ENCODE results near the gene DNAAF8.

The DNAAF8 gene

DNA sequence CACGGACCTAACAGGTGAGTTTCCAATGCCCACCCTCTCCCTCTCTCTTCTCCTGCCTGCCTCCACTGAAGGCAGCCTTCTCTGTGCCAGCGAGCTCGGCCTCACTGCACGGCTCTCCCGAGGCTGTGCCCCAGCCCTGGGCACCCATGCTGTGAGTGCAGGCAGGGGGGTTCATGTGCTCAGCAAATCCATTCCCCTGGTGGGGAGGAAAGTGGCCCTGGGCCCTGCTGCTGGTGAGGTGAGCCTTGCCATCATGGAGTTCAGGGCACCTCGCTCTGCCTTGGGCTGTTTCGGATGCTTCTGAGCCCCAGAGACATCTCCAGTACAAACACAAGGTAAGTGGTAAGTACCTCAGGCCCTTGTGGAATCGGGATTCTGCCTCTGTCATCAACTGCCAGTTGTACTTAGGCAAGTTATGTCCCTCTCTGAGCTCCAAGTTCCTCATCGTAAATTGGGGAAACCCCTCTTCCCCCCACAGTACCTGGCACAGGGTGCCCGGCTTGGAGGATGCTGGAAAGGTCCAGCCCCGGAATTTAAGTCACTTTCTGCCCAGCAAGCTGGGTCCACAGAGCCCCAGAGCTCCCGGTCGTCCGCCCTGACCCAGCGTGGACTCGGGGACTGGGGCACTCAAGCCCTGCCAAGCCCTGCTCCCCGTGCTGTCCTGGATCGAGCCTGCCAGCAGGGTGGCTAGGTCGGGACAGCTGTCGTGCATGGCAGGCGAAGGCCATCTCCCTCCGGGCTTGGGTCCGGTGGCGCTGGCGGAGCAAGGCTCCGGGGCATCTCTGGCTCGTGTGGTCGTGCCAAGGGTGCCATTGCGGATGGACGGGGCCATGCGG, 41.7 kb upstream of the DNAAF8 start:
- WGBS (ENCODE audit: insufficient coverage), result 17% methylated on average over 27 of the region's 31 CpGs
- H3K9me3 ChIP-seq (ENCODE audit: control extremely low read depth in 1 of 5, control insufficient read depth in 4 of 5, insufficient read depth in 2 of 5, low read depth in 1 of 5, low read length in 4 of 5), result no peaks in the 10 kb centered on the region
- CTCF ChIA-PET, result interaction anchor here (1.4 kb wide), 1 partner anchor 263 kb away, joined by 3 read pairs; no protein-coding TSS in a partner anchor
- H3K36me3 ChIP-seq (ENCODE audit: control insufficient read depth in 4 of 4, insufficient read depth in 4 of 4, low read length in 3 of 4), result peaks cover 5 to 55% (median 37%) of the 10 kb centered on the region in 4 experiments
- peak in 2 of 3 donors; percentile 76 to 79 for DNase-seq
- POLR2A ChIA-PET, result no interaction called here
- H3K27me3 ChIP-seq (replicated peaks in 2 of 5; ENCODE audit: control insufficient read depth in 4 of 5, insufficient read depth in 5 of 5, low read length in 4 of 5), result no peaks in the 10 kb centered on the region
- peak overlapping the region; percentile 51 to 95 (median 85) for H3K4me3 ChIP-seq (ENCODE audit: control insufficient read depth in 1 of 7, extremely low read depth in 1 of 7, insufficient read depth in 4 of 7, low read depth in 2 of 7, low read length in 6 of 7)
- H3K4me1 ChIP-seq (ENCODE audit: control extremely low read depth in 1 of 4, control insufficient read depth in 4 of 4, insufficient read depth in 4 of 4, low read length in 3 of 4), result peaks cover 0 to 22% (median 19%) of the 10 kb centered on the region in 4 experiments
- H3K27ac ChIP-seq (ENCODE audit: insufficient read depth in 1 of 2, low read depth in 1 of 2, low read length in 2 of 2, poor library complexity in 1 of 2, severe bottlenecking in 2 of 2), result no peak overlapping the region

DNA sequence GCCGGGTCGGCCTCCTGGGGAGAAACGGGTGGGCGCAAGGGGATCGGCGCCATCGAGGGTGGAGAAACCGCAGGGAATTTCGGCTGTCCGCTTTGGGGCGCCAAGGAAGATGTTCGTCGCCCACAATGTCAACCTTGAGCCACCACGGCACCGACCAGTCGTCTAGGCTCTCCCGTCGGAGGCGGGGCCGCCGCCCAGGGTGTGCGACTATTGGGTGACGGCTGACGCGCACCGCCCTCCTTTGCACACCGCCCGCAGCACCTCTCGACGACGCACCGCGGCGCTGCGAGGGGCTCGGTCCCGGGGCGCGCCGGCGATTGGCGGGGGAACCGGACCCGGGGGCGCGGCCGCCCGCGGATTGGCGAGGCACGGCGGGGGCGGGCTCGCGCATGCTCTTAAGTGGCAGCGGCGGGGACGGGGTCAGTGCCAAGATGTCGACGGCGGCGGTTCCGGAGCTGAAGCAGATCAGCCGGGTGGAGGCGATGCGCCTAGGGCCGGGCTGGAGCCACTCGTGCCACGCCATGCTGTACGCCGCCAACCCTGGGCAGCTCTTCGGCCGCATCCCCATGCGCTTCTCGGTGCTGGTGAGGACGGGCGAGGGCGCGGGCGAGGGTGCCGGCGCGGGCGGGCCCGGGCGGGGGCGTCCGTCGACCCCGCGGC, 40.9 kb upstream of the DNAAF8 start, which contains the start of gene NUDT16L1:
Gene NUDT16L1, plus strand, starts transcription at position 267 of the 660 bp plus-strand sequence. Its CDS starts 165 bp downstream, at position 432.
- no peaks in the 10 kb centered on the region for H3K27me3 ChIP-seq (replicated peaks in 2 of 5; ENCODE audit: control insufficient read depth in 4 of 5, insufficient read depth in 5 of 5, low read length in 4 of 5)
- H3K4me3 ChIP-seq (ENCODE audit: control insufficient read depth in 1 of 7, extremely low read depth in 1 of 7, insufficient read depth in 4 of 7, low read depth in 2 of 7, low read length in 6 of 7), result peak within 1 kb of the TSS; percentile 76 to 95 (median 85)
- DNase-seq, result peak; percentile 94 to 97 (median 96)
- peaks cover 0 to 22% (median 19%) of the 10 kb centered on the region in 4 experiments for H3K4me1 ChIP-seq (ENCODE audit: control extremely low read depth in 1 of 4, control insufficient read depth in 4 of 4, insufficient read depth in 4 of 4, low read length in 3 of 4)
- ChIA-PET CTCF (no interaction called here), POLR2A (no interaction called here)
- 0% methylated on average over 30 of the region's 91 CpGs for WGBS (ENCODE audit: insufficient coverage)
- peaks cover 5 to 54% (median 34%) of the 10 kb centered on the region in 4 experiments for H3K36me3 ChIP-seq (ENCODE audit: control insufficient read depth in 4 of 4, insufficient read depth in 4 of 4, low read length in 3 of 4)
- peak within 1 kb of the TSS in 1 of 2 experiments; percentile 79 for H3K27ac ChIP-seq (ENCODE audit: insufficient read depth in 1 of 2, low read depth in 1 of 2, low read length in 2 of 2, poor library complexity in 1 of 2, severe bottlenecking in 2 of 2)
- no peaks in the 10 kb centered on the region for H3K9me3 ChIP-seq (ENCODE audit: control extremely low read depth in 1 of 5, control insufficient read depth in 4 of 5, insufficient read depth in 2 of 5, low read depth in 1 of 5, low read length in 4 of 5)

DNA sequence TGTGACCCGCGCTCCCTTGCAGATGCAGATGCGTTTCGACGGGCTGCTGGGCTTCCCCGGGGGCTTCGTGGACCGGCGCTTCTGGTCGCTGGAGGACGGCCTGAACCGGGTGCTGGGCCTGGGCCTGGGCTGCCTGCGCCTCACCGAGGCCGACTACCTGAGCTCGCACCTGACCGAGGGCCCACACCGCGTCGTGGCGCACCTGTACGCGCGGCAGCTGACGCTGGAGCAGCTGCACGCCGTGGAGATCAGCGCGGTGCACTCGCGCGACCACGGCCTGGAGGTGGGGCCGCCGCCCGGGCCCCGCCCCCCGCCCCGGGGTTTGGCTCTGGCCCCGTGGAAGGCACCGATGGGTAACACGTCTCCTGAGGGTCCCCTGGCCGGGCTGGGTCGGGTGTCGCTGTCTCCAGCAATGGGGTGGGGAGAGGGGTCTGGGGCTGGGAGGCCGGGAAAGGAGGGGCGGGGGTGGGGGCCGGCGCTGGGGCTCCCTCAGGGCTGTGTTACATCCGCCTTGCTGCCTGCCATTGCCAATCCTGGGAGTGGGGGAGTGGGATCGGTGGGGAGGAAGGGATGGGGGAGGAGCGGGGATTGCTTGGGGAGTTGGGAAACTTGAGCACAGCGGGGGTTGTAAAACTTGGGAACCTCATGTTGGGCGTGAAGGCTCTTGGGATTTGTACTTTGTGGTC, 40.2 kb upstream of the DNAAF8 start:
- H3K27me3 ChIP-seq (replicated peaks in 2 of 5; ENCODE audit: control insufficient read depth in 4 of 5, insufficient read depth in 5 of 5, low read length in 4 of 5), result no peaks in the 10 kb centered on the region
- peak overlapping the region; percentile 76 to 95 (median 85) for H3K4me3 ChIP-seq (ENCODE audit: control insufficient read depth in 1 of 7, extremely low read depth in 1 of 7, insufficient read depth in 4 of 7, low read depth in 2 of 7, low read length in 6 of 7)
- H3K4me1 ChIP-seq (ENCODE audit: control extremely low read depth in 1 of 4, control insufficient read depth in 4 of 4, insufficient read depth in 4 of 4, low read length in 3 of 4), result peaks cover 0 to 22% (median 19%) of the 10 kb centered on the region in 4 experiments
- CTCF ChIA-PET, result interaction anchor here (2.0 kb wide), 1 partner anchor 11 kb away, joined by 7 read pairs; no protein-coding TSS in a partner anchor
- no peaks in the 10 kb centered on the region for H3K9me3 ChIP-seq (ENCODE audit: control extremely low read depth in 1 of 5, control insufficient read depth in 4 of 5, insufficient read depth in 2 of 5, low read depth in 1 of 5, low read length in 4 of 5)
- H3K36me3 ChIP-seq (ENCODE audit: control insufficient read depth in 4 of 4, insufficient read depth in 4 of 4, low read length in 3 of 4), result peaks cover 5 to 54% (median 37%) of the 10 kb centered on the region in 4 experiments
- POLR2A ChIA-PET, result no interaction called here
- DNase-seq, result peak in 2 of 3 donors; percentile 34 to 41
- 4% methylated on average over 35 of the region's 54 CpGs for WGBS (ENCODE audit: insufficient coverage)
- peak overlapping the region in 1 of 2 experiments; percentile 79 for H3K27ac ChIP-seq (ENCODE audit: insufficient read depth in 1 of 2, low read depth in 1 of 2, low read length in 2 of 2, poor library complexity in 1 of 2, severe bottlenecking in 2 of 2)

DNA sequence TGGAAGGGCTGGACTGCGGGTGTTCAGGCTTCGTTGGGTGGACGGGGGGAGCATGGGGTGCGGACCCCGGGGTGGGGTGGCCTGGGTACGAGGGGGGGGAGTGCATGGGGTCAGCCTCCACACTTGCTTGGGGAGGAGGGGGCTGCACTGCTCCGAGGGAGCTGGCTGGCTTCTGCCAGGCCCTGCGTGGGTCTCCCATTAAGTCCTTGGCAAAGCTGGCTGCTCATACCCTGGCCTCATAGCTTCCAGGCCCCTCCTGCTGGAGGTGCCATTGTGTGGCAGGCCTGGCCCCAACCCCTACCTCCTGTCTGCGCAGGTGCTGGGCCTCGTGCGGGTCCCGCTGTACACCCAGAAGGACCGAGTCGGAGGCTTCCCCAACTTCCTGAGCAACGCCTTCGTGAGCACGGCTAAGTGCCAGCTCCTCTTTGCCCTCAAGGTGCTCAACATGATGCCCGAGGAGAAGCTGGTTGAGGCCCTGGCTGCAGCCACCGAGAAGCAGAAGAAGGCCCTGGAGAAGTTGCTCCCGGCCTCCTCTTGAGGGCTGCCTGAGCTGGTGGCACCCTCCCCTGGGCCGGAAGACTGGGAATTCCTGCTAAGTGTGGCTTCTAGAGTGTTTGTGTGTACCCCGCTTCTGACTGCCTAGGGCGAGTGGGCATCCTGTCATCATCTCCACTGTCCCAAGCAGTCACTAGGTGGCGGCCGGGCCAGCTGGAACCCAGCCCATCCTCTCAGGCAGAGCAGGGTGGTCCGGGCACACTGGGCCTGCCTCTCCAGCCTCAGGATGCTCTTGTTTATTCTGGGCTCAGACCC, 39.5 kb upstream of the DNAAF8 start:
- Histone ChIP-seq H3K36me3 (ENCODE audit: control insufficient read depth in 4 of 4, insufficient read depth in 4 of 4, low read length in 3 of 4) (peaks cover 5 to 55% (median 40%) of the 10 kb centered on the region in 4 experiments), H3K27me3 (replicated peaks in 2 of 5; ENCODE audit: control insufficient read depth in 4 of 5, insufficient read depth in 5 of 5, low read length in 4 of 5) (no peaks in the 10 kb centered on the region), H3K9me3 (ENCODE audit: control extremely low read depth in 1 of 5, control insufficient read depth in 4 of 5, insufficient read depth in 2 of 5, low read depth in 1 of 5, low read length in 4 of 5) (no peaks in the 10 kb centered on the region), H3K27ac (ENCODE audit: insufficient read depth in 1 of 2, low read depth in 1 of 2, low read length in 2 of 2, poor library complexity in 1 of 2, severe bottlenecking in 2 of 2) (peak overlapping the region in 1 of 2 experiments; percentile 79), H3K4me3 (ENCODE audit: control insufficient read depth in 1 of 7, extremely low read depth in 1 of 7, insufficient read depth in 4 of 7, low read depth in 2 of 7, low read length in 6 of 7) (peak overlapping the region in 4 of 7 experiments; percentile 35 to 93 (median 88)), H3K4me1 (ENCODE audit: control extremely low read depth in 1 of 4, control insufficient read depth in 4 of 4, insufficient read depth in 4 of 4, low read length in 3 of 4) (peaks cover 0 to 22% (median 19%) of the 10 kb centered on the region in 4 experiments)
- ChIA-PET POLR2A (interaction anchor here (0.7 kb wide), 1 partner anchor 9 kb away, joined by 3 read pairs; no protein-coding TSS in a partner anchor), CTCF (interaction anchor here (1.2 to 2.0 kb wide), 7 partner anchors 8 to 261 kb away, joined by 3 to 8 read pairs (median 5); partner anchors contain the start of genes ANKS3 and DNAAF8)
- WGBS (ENCODE audit: insufficient coverage), result 83% methylated on average over 15 of the region's 26 CpGs
- DNase-seq, result no peak

DNA sequence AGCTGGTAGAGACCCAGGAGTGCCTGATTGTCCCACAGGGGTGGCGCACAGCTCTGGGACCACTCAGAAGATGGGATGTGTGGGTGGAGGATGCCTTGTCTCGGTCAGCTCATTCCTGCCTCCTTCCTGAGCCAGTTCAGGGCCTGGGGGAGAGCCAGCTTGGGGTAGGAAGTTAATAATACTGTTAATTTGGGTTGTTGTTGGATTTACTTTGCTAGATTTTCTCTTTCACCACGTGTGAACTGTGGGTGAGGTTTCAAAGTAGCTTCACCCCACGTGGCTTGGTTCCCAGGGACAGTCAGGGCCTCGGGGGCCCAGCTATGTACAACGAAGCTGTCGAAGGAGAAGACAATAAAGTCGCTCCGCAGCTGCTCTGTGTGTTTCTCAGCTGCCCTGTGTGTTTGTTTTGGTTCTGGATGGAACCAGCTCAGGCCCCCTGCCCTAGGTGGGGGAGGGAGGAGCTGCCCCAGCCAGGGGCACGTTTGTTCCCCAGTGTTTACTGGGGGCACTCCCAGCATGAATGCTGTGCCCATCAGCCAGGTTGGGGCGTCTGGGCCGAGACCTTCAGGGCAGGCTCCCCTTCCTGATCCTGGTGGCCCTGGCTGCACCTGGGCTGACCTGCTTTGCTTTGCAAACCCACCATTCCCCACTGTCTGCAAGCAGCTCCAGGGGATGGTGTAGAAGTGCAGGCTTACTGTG, 38.7 kb upstream of the DNAAF8 start:
- Histone ChIP-seq H3K9me3 (ENCODE audit: control extremely low read depth in 1 of 5, control insufficient read depth in 4 of 5, insufficient read depth in 2 of 5, low read depth in 1 of 5, low read length in 4 of 5) (no peaks in the 10 kb centered on the region), H3K4me3 (ENCODE audit: control insufficient read depth in 1 of 7, extremely low read depth in 1 of 7, insufficient read depth in 4 of 7, low read depth in 2 of 7, low read length in 6 of 7) (no peak overlapping the region), H3K36me3 (ENCODE audit: control insufficient read depth in 4 of 4, insufficient read depth in 4 of 4, low read length in 3 of 4) (peaks cover 5 to 56% (median 42%) of the 10 kb centered on the region in 4 experiments), H3K27me3 (replicated peaks in 2 of 5; ENCODE audit: control insufficient read depth in 4 of 5, insufficient read depth in 5 of 5, low read length in 4 of 5) (no peaks in the 10 kb centered on the region), H3K4me1 (ENCODE audit: control extremely low read depth in 1 of 4, control insufficient read depth in 4 of 4, insufficient read depth in 4 of 4, low read length in 3 of 4) (peaks cover 0 to 22% (median 17%) of the 10 kb centered on the region in 4 experiments), H3K27ac (ENCODE audit: insufficient read depth in 1 of 2, low read depth in 1 of 2, low read length in 2 of 2, poor library complexity in 1 of 2, severe bottlenecking in 2 of 2) (no peak overlapping the region)
- no peak for DNase-seq
- ChIA-PET CTCF (interaction anchor here (1.2 to 2.0 kb wide), 7 partner anchors 9 to 261 kb away, joined by 3 to 8 read pairs (median 5); partner anchors contain the start of genes ANKS3 and DNAAF8), POLR2A (interaction anchor here (0.7 kb wide), 1 partner anchor 8 kb away, joined by 3 read pairs; no protein-coding TSS in a partner anchor)
- 89% methylated on average over 10 of the region's 12 CpGs for WGBS (ENCODE audit: insufficient coverage)
